HEK293 (cell line): ENCODE results near the gene ATXN7.
A peak's percentile ranks its signal among the peaks of the same experiment; 100 is the strongest.

ENCODE experiments used
- CTCF ChIA-PET: fragments of 350-600 bp; formaldehyde crosslinking; extraction: SDS; loops from one replicate; lab custom pipeline; 2021; ENCODE audit warnings: antibody characterized with exemption; lab: Yijun Ruan, JAX
- POLR2A ChIA-PET: fragments of 300-600 bp; formaldehyde crosslinking; extraction: SDS; loops from one replicate; lab custom pipeline; 2020; ENCODE audit warnings: antibody characterized with exemption, inconsistent platforms; lab: Yijun Ruan, JAX
- H3K27ac ChIP-seq: fragments of 200-500 bp; sonication (Bioruptor generic); 2 replicates; pipeline ENCODE4 v1.5.1; 2014; ENCODE audit warnings: low read depth, low read length, control low read depth, inconsistent platforms; ENCODE audit errors: extremely low read depth
- H3K36me3 ChIP-seq, 2 experiments: fragments of 200-500 bp in 1 of 2; sonication (Bioruptor generic) in 1 of 2; 1 replicate in 1 of 2; 2 replicates in 1 of 2; pipeline ENCODE4 v1.5.1; 2014 to 2017; ENCODE audit warnings: inconsistent platforms in 2 of 2, low read length in 2 of 2; ENCODE audit not compliant: control insufficient read depth in 2 of 2, insufficient read depth in 1 of 2
- H3K4me1 ChIP-seq: fragments of 200-500 bp; sonication (Bioruptor generic); 2 replicates; pipeline ENCODE4 v1.5.1; 2014; ENCODE audit warnings: mild to moderate bottlenecking, low read length, inconsistent platforms; ENCODE audit not compliant: control insufficient read depth, insufficient read depth
- H3K4me3 ChIP-seq: 2 replicates; pipeline ENCODE4 v1.5.1; 2011; ENCODE audit warnings: low read depth, mild to moderate bottlenecking, control low read depth, low read length, moderate library complexity
- H3K9me3 ChIP-seq: fragments of 200-500 bp; sonication (Bioruptor generic); 2 replicates; pipeline ENCODE4 v1.5.1; 2014; ENCODE audit warnings: low read depth, low read length, inconsistent platforms; ENCODE audit not compliant: control insufficient read depth, insufficient read depth
- CTCF ChIP-seq: fragments of 450-650 bp; formaldehyde crosslinking; IDR thresholded peaks from 2 replicates; pipeline ENCODE4 v1.5.1; 2016; ENCODE audit warnings: missing biosample characterization, missing genetic modification characterization
- GLIS1 ChIP-seq: fragments of 450-650 bp; formaldehyde crosslinking; IDR thresholded peaks from 2 replicates; pipeline ENCODE4 v1.5.1; 2016; ENCODE audit warnings: missing biosample characterization, missing genetic modification characterization
- IKZF3 ChIP-seq: fragments of 450-650 bp; IDR thresholded peaks from 2 replicates; pipeline ENCODE4 v1.5.0; 2018; ENCODE audit warnings: missing biosample characterization, mild to moderate bottlenecking, missing genetic modification characterization, moderate library complexity
- MYNN ChIP-seq: fragments of 450-650 bp; formaldehyde crosslinking; IDR thresholded peaks from 2 replicates; pipeline ENCODE4 v1.5.1; 2016; ENCODE audit warnings: missing biosample characterization, missing genetic modification characterization, borderline replicate concordance
- PRDM4 ChIP-seq: fragments of 450-650 bp; formaldehyde crosslinking; IDR thresholded peaks from 2 replicates; pipeline ENCODE4 v1.5.1; 2017; ENCODE audit warnings: missing biosample characterization, missing genetic modification characterization
- ZBTB17 ChIP-seq: fragments of 450-650 bp; formaldehyde crosslinking; IDR thresholded peaks from 2 replicates; pipeline ENCODE4 v1.5.1; 2016; ENCODE audit warnings: missing biosample characterization, missing genetic modification characterization
- ZNF155 ChIP-seq: fragments of 450-650 bp; formaldehyde crosslinking; IDR thresholded peaks from 2 replicates; pipeline ENCODE4 v1.5.1; 2016; ENCODE audit warnings: missing biosample characterization, missing genetic modification characterization
- ZNF239 ChIP-seq: fragments of 450-650 bp; formaldehyde crosslinking; IDR thresholded peaks from 2 replicates; pipeline ENCODE4 v1.5.1; 2016; ENCODE audit warnings: missing biosample characterization, missing genetic modification characterization
- ZNF624 ChIP-seq: fragments of 450-650 bp; formaldehyde crosslinking; IDR thresholded peaks from 2 replicates; pipeline ENCODE4 v1.5.1; 2017; ENCODE audit warnings: missing biosample characterization, missing genetic modification characterization
- ZNF654 ChIP-seq: fragments of 450-650 bp; formaldehyde crosslinking; IDR thresholded peaks from 2 replicates; pipeline ENCODE4 v1.5.1; 2016; ENCODE audit warnings: low read depth, missing biosample characterization, missing genetic modification characterization
- ZNF660 ChIP-seq: fragments of 450-650 bp; IDR thresholded peaks from 2 replicates; pipeline ENCODE4 v1.5.1; 2018; ENCODE audit warnings: missing biosample characterization, mild to moderate bottlenecking, missing genetic modification characterization
- ZNF768 ChIP-seq: fragments of 450-650 bp; formaldehyde crosslinking; IDR thresholded peaks from 2 replicates; pipeline ENCODE4 v1.5.1; 2018; ENCODE audit warnings: missing biosample characterization, mild to moderate bottlenecking, missing genetic modification characterization
- ZSCAN30 ChIP-seq: fragments of 450-650 bp; IDR thresholded peaks from 2 replicates; pipeline ENCODE4 v1.5.1; 2018; ENCODE audit warnings: missing biosample characterization, mild to moderate bottlenecking, missing genetic modification characterization, moderate library complexity

ATXN7 gene

GRCh38 chr3:63991666-63992065, 128.0 kb downstream of the ATXN7 start:
- POLR2A ChIA-PET: no interaction called here
- H3K4me3 ChIP-seq: no peak overlapping the region
- no peak for TF ChIP-seq ZBTB17 (tag by site-specific recombination)
- peak; percentile 83; the same call in 1 of the 2 replicates for TF ChIP-seq ZNF239 (tag by site-specific recombination)
- TF ChIP-seq, all 188 proteins: peak for 1
- no peak overlapping the region for H3K27ac ChIP-seq
- H3K4me1 ChIP-seq: no peaks in the 10 kb centered on the region
- H3K9me3 ChIP-seq: no peaks in the 10 kb centered on the region
- CTCF ChIA-PET: no interaction called here
- peaks cover 4 to 89% of the 10 kb centered on the region in 2 experiments; a peak in 2 of 3 replicates for H3K36me3 ChIP-seq

- CTCF ChIA-PET: interaction anchor here (0.5 to 2.7 kb wide), 15 partner anchors 8 to 643 kb away, joined by 3 to 17 read pairs (median 4); no protein-coding TSS in a partner anchor
- Histone ChIP-seq H3K27ac (no peak overlapping the region), H3K9me3 (no peaks in the 10 kb centered on the region)
- no peak for TF ChIP-seq MYNN (tag by site-specific recombination)
- TF ChIP-seq, all 188 proteins: peak for 0
- no peak overlapping the region for H3K4me3 ChIP-seq
- H3K4me1 ChIP-seq: no peaks in the 10 kb centered on the region
- POLR2A ChIA-PET: interaction anchor here (0.6 kb wide), 1 partner anchor 9 kb away, joined by 3 read pairs; no protein-coding TSS in a partner anchor
- H3K36me3 ChIP-seq: peaks cover 4 to 93% of the 10 kb centered on the region in 2 experiments; a peak in 2 of 3 replicates
Observed at GRCh38 chr3:63992516-63993209, 129.0 kb downstream of the ATXN7 start.

GRCh38 chr3:63993653-63994079, 130.0 kb downstream of the ATXN7 start:
- H3K4me1 ChIP-seq: no peaks in the 10 kb centered on the region
- H3K9me3 ChIP-seq: no peaks in the 10 kb centered on the region
- H3K27ac ChIP-seq: no peak overlapping the region
- CTCF ChIA-PET: interaction anchor here (0.5 to 2.7 kb wide), 23 partner anchors 9 to 644 kb away, joined by 3 to 17 read pairs (median 4); no protein-coding TSS in a partner anchor
- no peak overlapping the region for H3K4me3 ChIP-seq
- peaks cover under 1 to 91% of the 10 kb centered on the region in 2 experiments; a peak in 2 of 3 replicates for H3K36me3 ChIP-seq
- TF ChIP-seq GLIS1 (peak; percentile 35), ZNF654 (tag by site-specific recombination) (peak; percentile 66), CTCF (peak; percentile 36), IKZF3 (tag by site-specific recombination) (0 out of 2 replicates have a peak, but pooled peaks have one; percentile 58), ZNF155 (no peak), ZNF624 (tag by site-specific recombination) (no peak), PRDM4 (no peak), ZSCAN30 (tag by site-specific recombination) (peak; percentile 78; the same call in 1 of the 2 replicates), ZNF768 (tag by site-specific recombination) (no peak), ZNF660 (tag by site-specific recombination) (0 out of 2 replicates have a peak, but pooled peaks have one; percentile 62)
- POLR2A ChIA-PET: interaction anchor here (0.6 kb wide), 2 partner anchors 10 to 144 kb away, joined by 3 to 4 read pairs; no protein-coding TSS in a partner anchor
